ENCODE data around the gene ADO. TPM values are rescaled to one million over a fixed set of nuclear protein-coding genes. Genes with fewer than 3 reads are reported as not detected.
A peak's percentile ranks its signal among the peaks of the same experiment; 100 is the strongest.

Gene ADO
- total and polyA plus RNA-seq, 10 of the 15 experiments (the other 5 are each of a cell fraction or from before 2014, with no cell fraction given): 4.3 to 44.6 (median 18.7) TPM

DNA sequence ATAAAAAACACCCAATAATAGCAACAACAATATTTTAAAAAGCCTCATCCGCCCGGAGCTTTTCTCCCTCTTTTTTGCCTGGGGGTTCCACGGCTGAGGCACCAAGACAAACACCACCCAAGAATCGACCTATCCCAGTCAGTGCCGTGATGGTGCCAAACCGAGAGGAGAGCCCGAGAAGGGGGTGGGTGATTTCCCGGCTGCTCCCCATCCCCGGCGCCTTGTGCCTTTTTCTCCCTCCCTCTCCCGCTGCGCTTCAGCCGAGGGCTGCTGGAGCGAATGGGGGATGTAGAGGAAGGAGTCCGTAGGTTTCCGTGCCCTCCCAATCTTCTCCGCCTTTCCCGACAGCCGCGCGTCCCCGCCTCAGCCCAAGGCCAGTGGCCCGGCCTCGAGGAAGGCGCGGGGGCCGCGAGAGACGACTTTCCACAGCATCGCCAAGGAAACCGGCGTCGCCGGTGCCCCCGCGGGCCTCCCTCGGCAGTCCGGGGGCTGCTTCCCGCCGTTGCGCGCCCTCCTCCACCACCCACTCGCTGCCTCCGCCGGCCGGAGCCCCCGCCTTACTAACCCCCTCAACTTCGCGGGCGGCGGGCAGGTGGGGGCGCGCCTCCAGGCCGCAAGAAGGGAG is 10.3 kb downstream of the ADO start (continued):
- TF ChIP-seq, protein P1, sequence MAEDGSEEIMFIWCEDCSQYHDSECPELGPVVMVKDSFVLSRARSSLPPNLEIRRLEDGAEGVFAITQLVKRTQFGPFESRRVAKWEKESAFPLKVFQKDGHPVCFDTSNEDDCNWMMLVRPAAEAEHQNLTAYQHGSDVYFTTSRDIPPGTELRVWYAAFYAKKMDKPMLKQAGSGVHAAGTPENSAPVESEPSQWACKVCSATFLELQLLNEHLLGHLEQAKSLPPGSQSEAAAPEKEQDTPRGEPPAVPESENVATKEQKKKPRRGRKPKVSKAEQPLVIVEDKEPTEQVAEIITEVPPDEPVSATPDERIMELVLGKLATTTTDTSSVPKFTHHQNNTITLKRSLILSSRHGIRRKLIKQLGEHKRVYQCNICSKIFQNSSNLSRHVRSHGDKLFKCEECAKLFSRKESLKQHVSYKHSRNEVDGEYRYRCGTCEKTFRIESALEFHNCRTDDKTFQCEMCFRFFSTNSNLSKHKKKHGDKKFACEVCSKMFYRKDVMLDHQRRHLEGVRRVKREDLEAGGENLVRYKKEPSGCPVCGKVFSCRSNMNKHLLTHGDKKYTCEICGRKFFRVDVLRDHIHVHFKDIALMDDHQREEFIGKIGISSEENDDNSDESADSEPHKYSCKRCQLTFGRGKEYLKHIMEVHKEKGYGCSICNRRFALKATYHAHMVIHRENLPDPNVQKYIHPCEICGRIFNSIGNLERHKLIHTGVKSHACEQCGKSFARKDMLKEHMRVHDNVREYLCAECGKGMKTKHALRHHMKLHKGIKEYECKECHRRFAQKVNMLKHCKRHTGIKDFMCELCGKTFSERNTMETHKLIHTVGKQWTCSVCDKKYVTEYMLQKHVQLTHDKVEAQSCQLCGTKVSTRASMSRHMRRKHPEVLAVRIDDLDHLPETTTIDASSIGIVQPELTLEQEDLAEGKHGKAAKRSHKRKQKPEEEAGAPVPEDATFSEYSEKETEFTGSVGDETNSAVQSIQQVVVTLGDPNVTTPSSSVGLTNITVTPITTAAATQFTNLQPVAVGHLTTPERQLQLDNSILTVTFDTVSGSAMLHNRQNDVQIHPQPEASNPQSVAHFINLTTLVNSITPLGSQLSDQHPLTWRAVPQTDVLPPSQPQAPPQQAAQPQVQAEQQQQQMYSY (CRISPR knock-in tag; IDR thresholded peaks at IDR 0.05): no peak
- TF ChIP-seq TCF12 (IDR thresholded peaks at IDR 0.05; ENCODE audit: low read depth, low read length): no peak
- TF ChIP-seq RAD21 (IDR thresholded peaks at IDR 0.05; ENCODE audit: insufficient read depth, low read depth, low read length): no peak
- no peak for TF ChIP-seq RUNX3 (IDR thresholded peaks at IDR 0.05; ENCODE audit: low read length)
- TF ChIP-seq ZNF24 (IDR thresholded peaks at IDR 0.05): no peak
- TF ChIP-seq, protein P2, sequence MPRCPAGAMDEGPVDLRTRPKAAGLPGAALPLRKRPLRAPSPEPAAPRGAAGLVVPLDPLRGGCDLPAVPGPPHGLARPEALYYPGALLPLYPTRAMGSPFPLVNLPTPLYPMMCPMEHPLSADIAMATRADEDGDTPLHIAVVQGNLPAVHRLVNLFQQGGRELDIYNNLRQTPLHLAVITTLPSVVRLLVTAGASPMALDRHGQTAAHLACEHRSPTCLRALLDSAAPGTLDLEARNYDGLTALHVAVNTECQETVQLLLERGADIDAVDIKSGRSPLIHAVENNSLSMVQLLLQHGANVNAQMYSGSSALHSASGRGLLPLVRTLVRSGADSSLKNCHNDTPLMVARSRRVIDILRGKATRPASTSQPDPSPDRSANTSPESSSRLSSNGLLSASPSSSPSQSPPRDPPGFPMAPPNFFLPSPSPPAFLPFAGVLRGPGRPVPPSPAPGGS (IDR thresholded peaks at IDR 0.05; ENCODE audit: borderline replicate concordance, insufficient read depth, low read depth, low read length, poor library complexity, severe bottlenecking): no peak
- TF ChIP-seq, protein P3, sequence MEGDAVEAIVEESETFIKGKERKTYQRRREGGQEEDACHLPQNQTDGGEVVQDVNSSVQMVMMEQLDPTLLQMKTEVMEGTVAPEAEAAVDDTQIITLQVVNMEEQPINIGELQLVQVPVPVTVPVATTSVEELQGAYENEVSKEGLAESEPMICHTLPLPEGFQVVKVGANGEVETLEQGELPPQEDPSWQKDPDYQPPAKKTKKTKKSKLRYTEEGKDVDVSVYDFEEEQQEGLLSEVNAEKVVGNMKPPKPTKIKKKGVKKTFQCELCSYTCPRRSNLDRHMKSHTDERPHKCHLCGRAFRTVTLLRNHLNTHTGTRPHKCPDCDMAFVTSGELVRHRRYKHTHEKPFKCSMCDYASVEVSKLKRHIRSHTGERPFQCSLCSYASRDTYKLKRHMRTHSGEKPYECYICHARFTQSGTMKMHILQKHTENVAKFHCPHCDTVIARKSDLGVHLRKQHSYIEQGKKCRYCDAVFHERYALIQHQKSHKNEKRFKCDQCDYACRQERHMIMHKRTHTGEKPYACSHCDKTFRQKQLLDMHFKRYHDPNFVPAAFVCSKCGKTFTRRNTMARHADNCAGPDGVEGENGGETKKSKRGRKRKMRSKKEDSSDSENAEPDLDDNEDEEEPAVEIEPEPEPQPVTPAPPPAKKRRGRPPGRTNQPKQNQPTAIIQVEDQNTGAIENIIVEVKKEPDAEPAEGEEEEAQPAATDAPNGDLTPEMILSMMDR (IDR thresholded peaks at IDR 0.05 in 2 of 3, conservative IDR thresholded peaks at IDR 0.05 in 1 of 3; ENCODE audit: control insufficient read depth in 2 of 3, extremely low read depth in 1 of 3, insufficient read depth in 1 of 3, low read depth in 3 of 3, low read length in 3 of 3): no peak
- no peak for TF ChIP-seq SIX5 (IDR thresholded peaks at IDR 0.05; ENCODE audit: low read depth, low read length, severe bottlenecking)
- TF ChIP-seq BACH1 (IDR thresholded peaks at IDR 0.05; ENCODE audit: borderline replicate concordance): peak; percentile 58; the same call in 1 of the 2 replicates
- peak in 1 of 2 experiments; percentile 76; a peak in 2 of 3 replicates for TF ChIP-seq EGR1 (IDR thresholded peaks at IDR 0.05; ENCODE audit: borderline replicate concordance in 1 of 2, low read depth in 2 of 2, low read length in 2 of 2)
- no peak for TF ChIP-seq GATAD2B (conservative IDR thresholded peaks at IDR 0.05; ENCODE audit: low read depth)
- TF ChIP-seq IKZF1 (conservative IDR thresholded peaks at IDR 0.05): peak; percentile 56; the same call in 1 of the 2 replicates
- TF ChIP-seq SMAD1 (IDR thresholded peaks at IDR 0.05; ENCODE audit: low read depth, partially characterized antibody): no peak
- TF ChIP-seq CREB1 (IDR thresholded peaks at IDR 0.05; ENCODE audit: low read depth): 0 out of 2 replicates have a peak, but pooled peaks have one; percentile 7
- TF ChIP-seq CBX3 (IDR thresholded peaks at IDR 0.05; ENCODE audit: borderline replicate concordance, low read depth): no peak
- TF ChIP-seq NFXL1 (IDR thresholded peaks at IDR 0.05; ENCODE audit: borderline replicate concordance): no peak
- TF ChIP-seq, protein P4, sequence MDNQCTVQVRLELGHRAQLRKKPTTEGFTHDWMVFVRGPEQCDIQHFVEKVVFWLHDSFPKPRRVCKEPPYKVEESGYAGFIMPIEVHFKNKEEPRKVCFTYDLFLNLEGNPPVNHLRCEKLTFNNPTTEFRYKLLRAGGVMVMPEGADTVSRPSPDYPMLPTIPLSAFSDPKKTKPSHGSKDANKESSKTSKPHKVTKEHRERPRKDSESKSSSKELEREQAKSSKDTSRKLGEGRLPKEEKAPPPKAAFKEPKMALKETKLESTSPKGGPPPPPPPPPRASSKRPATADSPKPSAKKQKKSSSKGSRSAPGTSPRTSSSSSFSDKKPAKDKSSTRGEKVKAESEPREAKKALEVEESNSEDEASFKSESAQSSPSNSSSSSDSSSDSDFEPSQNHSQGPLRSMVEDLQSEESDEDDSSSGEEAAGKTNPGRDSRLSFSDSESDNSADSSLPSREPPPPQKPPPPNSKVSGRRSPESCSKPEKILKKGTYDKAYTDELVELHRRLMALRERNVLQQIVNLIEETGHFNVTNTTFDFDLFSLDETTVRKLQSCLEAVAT (IDR thresholded peaks at IDR 0.05): peak; percentile 11
